ENCODE measurements around the gene HIVEP3. TPM values are rescaled to one million over a fixed set of nuclear protein-coding genes. Genes with fewer than 3 reads are reported as not detected.

The HIVEP3 gene
- total RNA-seq, 1 experiment from 2014 or later: 1.4 TPM

GRCh38 chr1:41799205-41799604 is 119.5 kb downstream of the HIVEP3 start:
- Histone ChIP-seq H4K8ac (replicated peaks; ENCODE audit: insufficient read length, low read depth, low read length) (no peak overlapping the region), H3K9ac (ENCODE audit: extremely low read depth, insufficient read length, low read length) (no peak overlapping the region), H3K79me1 (ENCODE audit: insufficient read depth, low read depth, low read length, poor library complexity, severe bottlenecking) (no peaks in the 10 kb centered on the region), H2AK5ac (ENCODE audit: insufficient read length, low read length) (no peak overlapping the region), H2BK20ac (ENCODE audit: low read depth, low read length, poor library complexity, severe bottlenecking) (no peak overlapping the region), H3K4me1 (ENCODE audit: insufficient read depth, low read length) (no peaks in the 10 kb centered on the region), H2BK5ac (ENCODE audit: insufficient read length, low read length) (no peak overlapping the region), H4K20me1 (ENCODE audit: control insufficient read depth, insufficient read depth, insufficient read length) (no peaks in the 10 kb centered on the region), H3K18ac (ENCODE audit: insufficient read length, low read depth, low read length) (no peak overlapping the region), H2AFZ (ENCODE audit: low read length) (no peak overlapping the region), H3K4ac (ENCODE audit: low read depth, low read length) (no peak overlapping the region), H3K23me2 (ENCODE audit: insufficient read length, low read depth, low read length, poor library complexity, severe bottlenecking) (no peaks in the 10 kb centered on the region), H3K56ac (ENCODE audit: insufficient read length, low read depth, low read length) (no peak overlapping the region), H3K27ac (ENCODE audit: insufficient read length, low read depth, low read length) (no peak overlapping the region), H3K4me2 (ENCODE audit: insufficient read depth, insufficient read length, low read length) (no peak overlapping the region), H4K5ac (ENCODE audit: insufficient read length, low read depth, low read length) (no peak overlapping the region), H3K23ac (ENCODE audit: insufficient read length, low read depth, low read length) (no peak overlapping the region), H3K9me3 (ENCODE audit: control insufficient read depth, low read depth, low read length) (no peaks in the 10 kb centered on the region), H3K79me2 (ENCODE audit: insufficient read depth, low read length) (no peaks in the 10 kb centered on the region), H2BK120ac (ENCODE audit: low read depth, low read length, poor library complexity, severe bottlenecking) (no peak overlapping the region), H3K14ac (ENCODE audit: insufficient read depth, low read length) (no peak overlapping the region), H2BK15ac (ENCODE audit: low read depth, low read length) (no peak overlapping the region), H4K91ac (ENCODE audit: insufficient read length, low read depth, low read length) (no peak overlapping the region), H3K27me3 (ENCODE audit: insufficient read depth, low read length) (no peaks in the 10 kb centered on the region), H2BK12ac (ENCODE audit: insufficient read length, low read depth, low read length) (no peak overlapping the region), H3T11ph (ENCODE audit: low read length) (no peak overlapping the region)
- TF ChIP-seq CTCF (conservative IDR thresholded peaks at IDR 0.05): no peak
- no peak overlapping the region for H3K27ac Mint-ChIP-seq
- H3K27me3 Mint-ChIP-seq (ENCODE audit: low read depth): peaks cover 2% of the 10 kb centered on the region
- H3K4me1 Mint-ChIP-seq: 0 out of 4 replicates have a peak, but pooled peaks cover 0 to 3% of the 10 kb centered on the region in 2 experiments
- no CpG with 5 or more reads among the region's 3 CpGs for WGBS (ENCODE audit: extremely low coverage, insufficient read length, low lambda C conversion rate)
- DNase-seq: no peak
- H3K4me3 Mint-ChIP-seq: no peak overlapping the region
- no peaks in the 10 kb centered on the region; a peak in 1 of 5 replicates for H3K9me3 Mint-ChIP-seq
- no peaks in the 10 kb centered on the region for H3K36me3 Mint-ChIP-seq (ENCODE audit: insufficient read depth in 1 of 3, low read depth in 3 of 3)

Measured in H9 (cell line).